HEK293 (cell line): Measurements from ENCODE around the gene ROBO1.

Source experiments
- ZEB2 ChIP-seq: fragments of 450-650 bp; formaldehyde crosslinking; IDR thresholded peaks from 2 replicates; pipeline ENCODE4 v1.5.1; 2016; ENCODE audit warnings: missing biosample characterization, missing genetic modification characterization
- ZNF362 ChIP-seq: fragments of 450-650 bp; formaldehyde crosslinking; IDR thresholded peaks from 2 replicates; pipeline ENCODE4 v1.5.1; 2016; ENCODE audit warnings: missing biosample characterization, missing genetic modification characterization

GRCh38 chr3:79766496-79767193 lies 1.2 kb downstream of the ROBO1 start:
- TF ChIP-seq ZNF362 (no peak), ZEB2 (tag by site-specific recombination) (no peak)
